AG04449 (cell line): ENCODE data around the gene FPR1.
A peak's percentile ranks its signal among the peaks of the same experiment; 100 is the strongest.

ENCODE experiments used
- CTCF ChIA-PET: fragments of 350-600 bp; formaldehyde crosslinking; extraction: SDS; loops from one replicate; lab custom pipeline; 2021; ENCODE audit warnings: antibody characterized with exemption; lab: Yijun Ruan, JAX
- POLR2A ChIA-PET: fragments of 400-600, 350-600 bp; formaldehyde crosslinking; extraction: SDS; loops from one replicate; lab custom pipeline; 2020; ENCODE audit warnings: antibody characterized with exemption, inconsistent platforms; lab: Yijun Ruan, JAX
- DNase-seq: peaks from one replicate; pipeline ENCODE4 v3.0.0-alpha.2; 2010; ENCODE audit warnings: low read depth, low spot score
- H3K4me3 ChIP-seq: 2 replicates; pipeline ENCODE4 v1.5.1; 2011; ENCODE audit warnings: low read depth, mild to moderate bottlenecking, control low read depth, low read length
- TF ChIP-seq, protein P1 (sequence below): IDR thresholded peaks from one replicate; pipeline ENCODE4 v1.5.1; 2011; ENCODE audit warnings: mild to moderate bottlenecking, moderate library complexity, low read length, control low read depth, inconsistent platforms; ENCODE audit not compliant: insufficient read depth; ENCODE audit errors: missing control alignments

Gene FPR1

DNA sequence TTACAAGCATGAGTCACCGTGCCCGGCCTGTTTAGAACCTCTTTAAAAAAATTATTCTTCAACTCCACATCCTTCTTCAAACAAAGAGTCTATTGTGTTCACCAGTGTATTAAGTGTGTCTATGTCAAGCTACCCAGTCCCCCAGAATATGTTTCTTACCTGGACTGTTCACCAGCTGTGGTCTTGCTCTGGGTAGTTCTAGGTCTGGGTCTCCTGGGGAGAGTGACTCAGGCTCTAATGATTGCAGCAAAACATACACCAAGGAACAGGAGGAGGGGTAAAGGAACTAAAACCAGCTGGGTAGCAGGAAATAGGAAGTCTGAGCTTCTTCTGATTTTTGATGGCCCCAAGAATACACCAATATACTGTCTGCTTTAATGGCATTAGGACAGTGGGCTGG, at the start of gene FPR1:
FPR1 (minus strand) TSS at position 224 of the 400 bp plus-strand sequence. CDS start 4,884 bp downstream, outside the sequence.
- H3K4me3 ChIP-seq: no peak within 1 kb of the TSS
- ChIA-PET CTCF (no interaction called here), POLR2A (no interaction called here)
- TF ChIP-seq, protein P1, sequence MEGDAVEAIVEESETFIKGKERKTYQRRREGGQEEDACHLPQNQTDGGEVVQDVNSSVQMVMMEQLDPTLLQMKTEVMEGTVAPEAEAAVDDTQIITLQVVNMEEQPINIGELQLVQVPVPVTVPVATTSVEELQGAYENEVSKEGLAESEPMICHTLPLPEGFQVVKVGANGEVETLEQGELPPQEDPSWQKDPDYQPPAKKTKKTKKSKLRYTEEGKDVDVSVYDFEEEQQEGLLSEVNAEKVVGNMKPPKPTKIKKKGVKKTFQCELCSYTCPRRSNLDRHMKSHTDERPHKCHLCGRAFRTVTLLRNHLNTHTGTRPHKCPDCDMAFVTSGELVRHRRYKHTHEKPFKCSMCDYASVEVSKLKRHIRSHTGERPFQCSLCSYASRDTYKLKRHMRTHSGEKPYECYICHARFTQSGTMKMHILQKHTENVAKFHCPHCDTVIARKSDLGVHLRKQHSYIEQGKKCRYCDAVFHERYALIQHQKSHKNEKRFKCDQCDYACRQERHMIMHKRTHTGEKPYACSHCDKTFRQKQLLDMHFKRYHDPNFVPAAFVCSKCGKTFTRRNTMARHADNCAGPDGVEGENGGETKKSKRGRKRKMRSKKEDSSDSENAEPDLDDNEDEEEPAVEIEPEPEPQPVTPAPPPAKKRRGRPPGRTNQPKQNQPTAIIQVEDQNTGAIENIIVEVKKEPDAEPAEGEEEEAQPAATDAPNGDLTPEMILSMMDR: no peak
- DNase-seq: no peak

DNA sequence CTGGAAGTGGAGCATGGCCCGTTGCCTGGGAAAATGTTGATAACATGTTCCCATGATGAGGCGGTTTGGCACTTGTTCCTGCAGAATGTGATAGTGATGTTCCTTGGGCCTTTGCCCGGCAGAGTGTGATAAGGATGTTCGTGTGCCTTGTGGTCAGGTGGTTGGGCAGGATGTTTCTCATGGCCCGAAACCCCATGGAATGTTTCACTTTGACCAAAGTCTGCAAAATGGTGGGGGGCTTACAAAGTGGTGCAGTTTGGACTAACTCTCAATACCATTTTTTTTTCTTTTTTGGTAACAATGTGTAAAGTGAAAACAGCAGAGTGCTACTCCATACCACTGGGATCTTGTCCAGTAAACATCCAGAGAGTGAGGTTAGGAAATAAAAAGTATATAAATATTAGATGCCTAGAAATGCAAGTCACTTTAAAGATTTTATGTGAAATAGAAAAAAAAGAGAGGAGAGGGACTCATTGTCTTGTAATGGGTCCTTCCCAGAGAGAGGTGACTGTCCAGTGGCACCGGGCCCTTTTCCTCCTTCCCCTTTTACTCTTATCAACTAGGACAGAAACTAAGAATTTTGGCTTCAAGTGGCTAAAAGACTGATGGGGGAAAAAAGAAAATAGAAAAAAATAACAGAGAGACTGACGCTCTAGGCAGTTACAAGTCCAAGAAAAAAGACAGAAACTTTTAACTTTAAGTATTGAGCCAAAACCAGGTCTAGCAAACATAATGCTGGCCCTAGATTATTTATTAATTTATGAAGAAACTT, 49.0 kb upstream of the FPR1 start:
- POLR2A ChIA-PET: no interaction called here

DNA sequence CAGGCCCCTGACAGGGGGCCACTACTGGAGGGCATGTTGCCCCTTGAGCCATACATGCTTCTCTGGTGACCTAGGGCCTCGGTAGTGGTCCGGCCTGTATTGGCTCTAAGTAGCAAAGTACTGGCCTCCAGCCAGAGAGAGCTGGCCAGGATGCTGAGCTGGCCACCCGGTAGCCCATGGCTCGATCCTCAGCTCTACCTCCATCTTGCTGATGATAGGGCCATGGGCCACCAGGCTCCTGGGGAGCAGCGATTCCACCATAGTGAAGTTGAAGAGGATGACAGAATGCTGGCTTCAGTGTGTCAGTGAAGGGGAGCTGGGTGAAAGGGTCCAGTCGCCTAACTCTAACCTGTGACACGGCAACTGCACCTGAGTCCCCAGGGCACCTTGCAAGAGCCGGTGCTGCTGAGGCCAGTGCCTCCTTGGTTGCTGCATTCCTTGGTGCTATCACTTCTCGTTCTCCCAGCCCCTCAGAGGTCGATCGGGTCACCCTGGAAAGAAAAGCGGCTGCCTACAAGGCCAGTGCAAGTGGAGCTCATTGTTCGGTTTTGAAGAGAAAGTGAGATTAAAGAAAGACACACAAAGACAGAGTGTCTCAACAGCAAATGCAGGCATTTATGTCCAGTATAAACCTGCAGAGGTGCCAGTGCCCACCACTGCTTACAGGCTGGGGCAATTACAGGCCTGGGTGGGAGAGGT, 48.2 kb upstream of the FPR1 start:
- TF ChIP-seq, protein P1: no peak
- CTCF ChIA-PET: interaction anchor here (1.0 to 1.4 kb wide), 2 partner anchors 22 to 139 kb away, joined by 5 to 6 read pairs; no protein-coding TSS in a partner anchor
- POLR2A ChIA-PET: no interaction called here
- no peak for DNase-seq
- H3K4me3 ChIP-seq: no peak overlapping the region

More for the DNA sequence above, 49.0 kb upstream of the FPR1 start:
- no peak overlapping the region for H3K4me3 ChIP-seq
- TF ChIP-seq, protein P1: no peak
- CTCF ChIA-PET: no interaction called here
- DNase-seq: no peak

- CTCF ChIA-PET: interaction anchor here (0.7 to 1.4 kb wide), 3 partner anchors 22 to 438 kb away, joined by 3 to 6 read pairs (median 5); no protein-coding TSS in a partner anchor
Observed at GRCh38 chr19:51799034-51799773, 47.5 kb upstream of the FPR1 start.

DNA sequence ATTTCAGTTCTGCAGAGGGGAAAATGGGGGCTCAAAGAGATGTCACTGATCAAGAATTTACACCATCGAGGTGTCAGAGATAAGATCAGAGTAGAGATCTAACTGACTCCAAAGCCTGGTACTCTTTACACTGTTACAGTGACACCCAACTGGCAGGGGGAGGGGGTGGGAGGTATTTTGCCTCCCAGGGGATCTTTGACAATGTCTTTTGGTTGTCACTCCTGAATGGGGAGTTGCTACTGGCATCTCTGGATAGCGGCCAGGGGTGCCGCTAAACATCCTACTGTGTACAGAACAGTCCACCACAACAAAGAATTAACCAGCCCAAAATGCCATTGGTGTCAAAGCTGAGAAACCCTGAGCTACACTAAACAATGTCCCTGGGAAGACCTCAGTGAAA, 46.4 kb upstream of the FPR1 start:
- no peak overlapping the region for H3K4me3 ChIP-seq
- TF ChIP-seq, protein P1: no peak
- CTCF ChIA-PET: interaction anchor here (2.2 kb wide), 1 partner anchor 21 kb away, joined by 7 read pairs; no protein-coding TSS in a partner anchor
- DNase-seq: no peak
- POLR2A ChIA-PET: no interaction called here

More at GRCh38 chr19:51799034-51799773, 47.5 kb upstream of the FPR1 start:
- POLR2A ChIA-PET: no interaction called here
- H3K4me3 ChIP-seq: no peak overlapping the region; the same call in 1 of the 2 replicates
- DNase-seq: peak; percentile 87
- TF ChIP-seq, protein P1: no peak
